Measurements from ENCODE around the gene GID8. TPM values are rescaled to one million over a fixed set of nuclear protein-coding genes. Genes with fewer than 3 reads are reported as not detected.

Gene GID8
- total RNA-seq, 1 experiment from 2014 or later: 35.6 TPM

DNA sequence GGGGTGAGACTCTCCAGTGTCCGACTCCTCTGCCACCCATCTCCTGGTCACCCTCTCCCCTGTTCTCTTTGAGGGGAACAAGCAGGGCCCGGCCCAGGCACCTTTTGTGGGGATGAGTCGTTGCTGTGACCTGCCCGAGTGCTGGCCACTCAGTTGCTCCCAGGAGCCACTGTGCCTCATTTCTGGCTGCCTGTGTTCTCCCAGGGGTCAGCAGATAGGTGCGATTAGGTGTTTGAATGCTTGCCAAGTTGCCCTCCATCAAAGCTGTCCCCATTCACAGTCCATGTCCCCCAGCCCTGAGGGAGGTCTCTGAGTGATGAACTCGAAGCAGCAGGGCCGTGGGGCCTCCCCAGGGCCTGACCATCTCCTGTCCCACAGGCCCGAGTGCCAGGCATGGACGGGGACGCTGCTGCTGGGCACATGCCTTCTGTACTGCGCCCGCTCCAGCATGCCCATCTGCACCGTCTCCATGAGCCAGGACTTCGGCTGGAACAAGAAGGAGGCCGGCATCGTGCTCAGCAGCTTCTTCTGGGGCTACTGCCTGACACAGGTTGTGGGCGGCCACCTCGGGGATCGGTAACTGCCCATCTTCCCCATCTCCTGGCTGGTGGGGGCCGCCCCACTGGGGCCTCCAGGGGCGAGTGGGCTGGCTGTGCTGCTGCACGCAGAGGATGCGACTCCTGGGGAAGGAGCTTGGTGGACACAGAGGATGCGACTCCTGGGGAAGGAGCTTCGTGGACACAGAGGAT lies 18.6 kb downstream of the GID8 start:
- Histone ChIP-seq H3K9me3 (ENCODE audit: control insufficient read depth in 1 of 2, insufficient read depth in 1 of 2, low read depth in 1 of 2, low read length in 2 of 2) (no peaks in the 10 kb centered on the region), H3K4me1 (ENCODE audit: control insufficient read depth in 1 of 2, insufficient read depth in 2 of 2, low read length in 2 of 2) (peaks cover 6 to 21% of the 10 kb centered on the region in 2 experiments), H3K27me3 (ENCODE audit: insufficient read depth, low read length) (no peaks in the 10 kb centered on the region), H2AFZ (ENCODE audit: low read depth, low read length, poor library complexity, severe bottlenecking) (no peak overlapping the region), H3K36me3 (ENCODE audit: control insufficient read depth in 1 of 2, insufficient read depth in 2 of 2, low read length in 2 of 2) (no peaks in the 10 kb centered on the region), H3K9ac (ENCODE audit: low read length) (no peak overlapping the region), H3K79me2 (ENCODE audit: insufficient read depth, low read length) (peaks cover 37% of the 10 kb centered on the region), H3K4me2 (ENCODE audit: low read length) (no peak overlapping the region), H3K9me2 (ENCODE audit: insufficient read depth) (no peaks in the 10 kb centered on the region), H3K4me3 (replicated peaks in 1 of 2; ENCODE audit: low read depth in 1 of 2, low read length in 2 of 2) (no peak overlapping the region), H4K20me1 (ENCODE audit: insufficient read depth) (no peaks in the 10 kb centered on the region), H3K27ac (ENCODE audit: low read depth, low read length) (no peak overlapping the region; the same call in 1 of the 2 replicates)
- CTCF ChIA-PET: no interaction called here
- intact Hi-C loops (cut with micrococcal nuclease): no loop called here
- ATAC-seq: no peak
- no peak for TF ChIP-seq FOSL1 (IDR thresholded peaks at IDR 0.05; ENCODE audit: low read depth)
- no peak for TF ChIP-seq CEBPB (IDR thresholded peaks at IDR 0.05; ENCODE audit: low read depth)
- TF ChIP-seq SIN3A (IDR thresholded peaks at IDR 0.05; ENCODE audit: low read depth): no peak
- TF ChIP-seq, protein P1, sequence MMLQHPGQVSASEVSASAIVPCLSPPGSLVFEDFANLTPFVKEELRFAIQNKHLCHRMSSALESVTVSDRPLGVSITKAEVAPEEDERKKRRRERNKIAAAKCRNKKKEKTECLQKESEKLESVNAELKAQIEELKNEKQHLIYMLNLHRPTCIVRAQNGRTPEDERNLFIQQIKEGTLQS (IDR thresholded peaks at IDR 0.05): no peak
- TF ChIP-seq, protein P2, sequence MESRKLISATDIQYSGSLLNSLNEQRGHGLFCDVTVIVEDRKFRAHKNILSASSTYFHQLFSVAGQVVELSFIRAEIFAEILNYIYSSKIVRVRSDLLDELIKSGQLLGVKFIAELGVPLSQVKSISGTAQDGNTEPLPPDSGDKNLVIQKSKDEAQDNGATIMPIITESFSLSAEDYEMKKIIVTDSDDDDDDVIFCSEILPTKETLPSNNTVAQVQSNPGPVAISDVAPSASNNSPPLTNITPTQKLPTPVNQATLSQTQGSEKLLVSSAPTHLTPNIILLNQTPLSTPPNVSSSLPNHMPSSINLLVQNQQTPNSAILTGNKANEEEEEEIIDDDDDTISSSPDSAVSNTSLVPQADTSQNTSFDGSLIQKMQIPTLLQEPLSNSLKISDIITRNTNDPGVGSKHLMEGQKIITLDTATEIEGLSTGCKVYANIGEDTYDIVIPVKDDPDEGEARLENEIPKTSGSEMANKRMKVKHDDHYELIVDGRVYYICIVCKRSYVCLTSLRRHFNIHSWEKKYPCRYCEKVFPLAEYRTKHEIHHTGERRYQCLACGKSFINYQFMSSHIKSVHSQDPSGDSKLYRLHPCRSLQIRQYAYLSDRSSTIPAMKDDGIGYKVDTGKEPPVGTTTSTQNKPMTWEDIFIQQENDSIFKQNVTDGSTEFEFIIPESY (IDR thresholded peaks at IDR 0.05; ENCODE audit: extremely low read depth, insufficient replicate concordance, low read length): no peak
- TF ChIP-seq ZNF274 (IDR thresholded peaks at IDR 0.05; ENCODE audit: low read depth, low read length): no peak
- TF ChIP-seq POLR2AphosphoS5 (IDR thresholded peaks at IDR 0.05; ENCODE audit: low read depth, low read length): no peak
- TF ChIP-seq EZH2 (IDR thresholded peaks at IDR 0.05): no peak
- TF ChIP-seq JUND (IDR thresholded peaks at IDR 0.05): no peak
- no peak for TF ChIP-seq EGR1 (IDR thresholded peaks at IDR 0.05; ENCODE audit: low read depth)
- TF ChIP-seq RAD21 (IDR thresholded peaks at IDR 0.05; ENCODE audit: low read depth): no peak
- TF ChIP-seq ZFX (IDR thresholded peaks at IDR 0.05): no peak
- TF ChIP-seq SRF (IDR thresholded peaks at IDR 0.05; ENCODE audit: low read depth): no peak
- TF ChIP-seq SP1 (IDR thresholded peaks at IDR 0.05; ENCODE audit: low read depth): no peak
- no peak for TF ChIP-seq ELF1 (IDR thresholded peaks at IDR 0.05; ENCODE audit: borderline replicate concordance, low read depth)
- TF ChIP-seq, protein P3, sequence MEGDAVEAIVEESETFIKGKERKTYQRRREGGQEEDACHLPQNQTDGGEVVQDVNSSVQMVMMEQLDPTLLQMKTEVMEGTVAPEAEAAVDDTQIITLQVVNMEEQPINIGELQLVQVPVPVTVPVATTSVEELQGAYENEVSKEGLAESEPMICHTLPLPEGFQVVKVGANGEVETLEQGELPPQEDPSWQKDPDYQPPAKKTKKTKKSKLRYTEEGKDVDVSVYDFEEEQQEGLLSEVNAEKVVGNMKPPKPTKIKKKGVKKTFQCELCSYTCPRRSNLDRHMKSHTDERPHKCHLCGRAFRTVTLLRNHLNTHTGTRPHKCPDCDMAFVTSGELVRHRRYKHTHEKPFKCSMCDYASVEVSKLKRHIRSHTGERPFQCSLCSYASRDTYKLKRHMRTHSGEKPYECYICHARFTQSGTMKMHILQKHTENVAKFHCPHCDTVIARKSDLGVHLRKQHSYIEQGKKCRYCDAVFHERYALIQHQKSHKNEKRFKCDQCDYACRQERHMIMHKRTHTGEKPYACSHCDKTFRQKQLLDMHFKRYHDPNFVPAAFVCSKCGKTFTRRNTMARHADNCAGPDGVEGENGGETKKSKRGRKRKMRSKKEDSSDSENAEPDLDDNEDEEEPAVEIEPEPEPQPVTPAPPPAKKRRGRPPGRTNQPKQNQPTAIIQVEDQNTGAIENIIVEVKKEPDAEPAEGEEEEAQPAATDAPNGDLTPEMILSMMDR (IDR thresholded peaks at IDR 0.05 in 2 of 3, conservative IDR thresholded peaks at IDR 0.05 in 1 of 3; ENCODE audit: borderline replicate concordance in 1 of 3, insufficient read depth in 1 of 3, low read depth in 2 of 3, low read length in 2 of 3): no peak
- POLR2A ChIA-PET: no interaction called here
- BruUV-seq (replicated peaks): no TSS peak
- no peak for DNase-seq (ENCODE audit: low read depth, low spot score)
- RAD21 ChIA-PET (ENCODE audit: low non-redundant PET in 1 of 2, low total read pairs in 2 of 2, uncharacterized antibody in 2 of 2, unreplicated experiment in 2 of 2): no interaction called here
